HepG2 (cell line): ENCODE results near the gene SOSTDC1.

ENCODE experiments used
- ASH2L ChIP-seq: fragments of 300-600, 200-600 bp; sonication (generic); IDR thresholded peaks from 2 replicates; pipeline ENCODE4 v1.7.0; 2017; ENCODE audit warnings: low read depth, mild to moderate bottlenecking, moderate library complexity, mixed read lengths, low read length; ENCODE audit not compliant: insufficient read length
- CHD4 ChIP-seq: fragments of 200-600 bp; sonication (generic); IDR thresholded peaks from 2 replicates; pipeline ENCODE4 v1.7.0; 2017; ENCODE audit warnings: mild to moderate bottlenecking, low read length, borderline replicate concordance
- EZH2 ChIP-seq: conservative IDR thresholded peaks from 2 replicates; pipeline ENCODE4 v1.6.1; 2012; ENCODE audit warnings: mild to moderate bottlenecking, low read depth, low read length, moderate library complexity
- JUN ChIP-seq: sonication (generic); formaldehyde crosslinking; IDR thresholded peaks from 2 replicates; pipeline ENCODE4 v1.4.0; 2020; ENCODE audit warnings: mild to moderate bottlenecking, missing genetic modification reagents
- MYC ChIP-seq: sonication (generic); formaldehyde crosslinking; IDR thresholded peaks from 2 replicates; pipeline ENCODE4 v1.9.0; 2021; ENCODE audit warnings: missing genetic modification reagents, borderline replicate concordance
- POLR2A ChIP-seq, 2 experiments: IDR thresholded peaks; 2 replicates each; pipeline ENCODE4 v1.6.1; 2011; ENCODE audit warnings: low read depth in 2 of 2, low read length in 2 of 2, mild to moderate bottlenecking in 1 of 2, moderate library complexity in 1 of 2; ENCODE audit not compliant: insufficient read depth in 1 of 2
- RFX5 ChIP-seq: IDR thresholded peaks from 2 replicates; pipeline ENCODE4 v1.6.1; 2011; ENCODE audit warnings: low read depth, low read length, improper control_type of control experiment
- TFE3 ChIP-seq: IDR thresholded peaks from 2 replicates; pipeline ENCODE4 v1.6.1; 2016
- TRIM24 ChIP-seq: sonication (generic); formaldehyde crosslinking; IDR thresholded peaks from 2 replicates; pipeline ENCODE4 v1.8.0; 2022; ENCODE audit warnings: mild to moderate bottlenecking, missing genetic modification reagents
- ZBTB21 ChIP-seq: sonication (generic); formaldehyde crosslinking; IDR thresholded peaks from 2 replicates; pipeline ENCODE4 v1.4.0; 2020; ENCODE audit warnings: missing genetic modification reagents
- ZNF280B ChIP-seq: sonication (generic); formaldehyde crosslinking; IDR thresholded peaks from 2 replicates; pipeline ENCODE4 v1.5.0; 2020; ENCODE audit warnings: missing genetic modification reagents, mild to moderate bottlenecking, borderline replicate concordance
- ZNF782 ChIP-seq: sonication (generic); formaldehyde crosslinking; IDR thresholded peaks from 2 replicates; pipeline ENCODE4 v1.4.0; 2020; ENCODE audit warnings: missing genetic modification reagents, mild to moderate bottlenecking, borderline replicate concordance

GRCh38 chr7:16430133-16430532 is 35.4 kb downstream of the SOSTDC1 start:
- TF ChIP-seq MYC (CRISPR knock-in tag) (no peak), EZH2 (no peak), TFE3 (CRISPR knock-in tag) (no peak), RFX5 (no peak), ZNF782 (no peak), ZNF280B (CRISPR knock-in tag) (no peak), POLR2A (IDR thresholded peaks at IDR 0.05; ENCODE audit: insufficient read depth in 1 of 2, low read depth in 2 of 2, low read length in 2 of 2) (no peak), ZBTB21 (CRISPR knock-in tag) (no peak), CHD4 (no peak), JUN (CRISPR knock-in tag) (no peak), TRIM24 (CRISPR knock-in tag) (no peak), ASH2L (no peak)
